ENCODE data around the gene BCAS4. TPM values are rescaled to one million over a fixed set of nuclear protein-coding genes. Genes with fewer than 3 reads are reported as not detected.

The BCAS4 gene
- total RNA-seq, 6 experiments from 2014 or later = 0.31 to 1.4 (median 0.60) TPM

DNA sequence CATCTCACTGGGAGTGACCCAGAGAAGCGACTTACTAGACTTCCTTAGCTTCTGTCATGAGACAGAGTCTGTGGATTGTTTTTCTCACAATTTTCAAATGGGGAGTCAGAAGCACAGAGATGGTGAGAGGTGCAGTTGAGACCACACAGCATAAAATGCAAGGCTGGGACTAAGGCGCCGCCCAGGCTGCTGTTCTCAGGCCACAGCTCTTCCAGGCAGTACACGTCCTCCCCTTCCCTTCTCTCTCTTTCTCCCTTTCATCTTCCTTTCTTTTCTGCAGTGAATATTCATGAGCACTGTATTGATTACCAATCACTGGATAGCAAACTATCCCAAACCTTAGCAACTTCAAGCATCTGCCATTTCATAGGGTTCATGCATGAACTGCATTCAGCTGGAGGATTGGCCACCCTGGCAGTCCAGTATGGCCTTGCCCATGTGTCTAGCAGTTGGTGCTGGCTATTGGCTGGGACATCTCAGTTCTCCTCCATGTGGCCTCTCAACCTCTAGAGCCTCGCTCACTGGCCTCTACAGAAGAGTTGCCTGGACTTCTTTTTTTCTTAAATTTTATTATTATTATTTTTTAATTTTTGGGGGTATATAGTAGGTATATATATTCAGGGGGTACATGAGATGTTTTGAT lies 11.4 kb downstream of the BCAS4 start:
- no peak for DNase-seq
- Histone ChIP-seq H3K4me1 (no peaks in the 10 kb centered on the region), H3K4me3 (no peak overlapping the region), H3K9me3 (no peaks in the 10 kb centered on the region), H3K27ac (no peak overlapping the region), H3K27me3 (no peaks in the 10 kb centered on the region), H3K36me3 (no peaks in the 10 kb centered on the region)
- WGBS (ENCODE audit: insufficient coverage, low coverage, low lambda C conversion rate, missing lambda C conversion rate) = 76% methylated on average over 3 of the region's 5 CpGs
- no peak for ATAC-seq
- intact Hi-C loops (cut with DNase I) = loop anchor here in 1 of 2 donors (10.0 kb wide), 1 partner anchor 159 kb away; no protein-coding TSS in a partner anchor
- TF ChIP-seq, protein P1, sequence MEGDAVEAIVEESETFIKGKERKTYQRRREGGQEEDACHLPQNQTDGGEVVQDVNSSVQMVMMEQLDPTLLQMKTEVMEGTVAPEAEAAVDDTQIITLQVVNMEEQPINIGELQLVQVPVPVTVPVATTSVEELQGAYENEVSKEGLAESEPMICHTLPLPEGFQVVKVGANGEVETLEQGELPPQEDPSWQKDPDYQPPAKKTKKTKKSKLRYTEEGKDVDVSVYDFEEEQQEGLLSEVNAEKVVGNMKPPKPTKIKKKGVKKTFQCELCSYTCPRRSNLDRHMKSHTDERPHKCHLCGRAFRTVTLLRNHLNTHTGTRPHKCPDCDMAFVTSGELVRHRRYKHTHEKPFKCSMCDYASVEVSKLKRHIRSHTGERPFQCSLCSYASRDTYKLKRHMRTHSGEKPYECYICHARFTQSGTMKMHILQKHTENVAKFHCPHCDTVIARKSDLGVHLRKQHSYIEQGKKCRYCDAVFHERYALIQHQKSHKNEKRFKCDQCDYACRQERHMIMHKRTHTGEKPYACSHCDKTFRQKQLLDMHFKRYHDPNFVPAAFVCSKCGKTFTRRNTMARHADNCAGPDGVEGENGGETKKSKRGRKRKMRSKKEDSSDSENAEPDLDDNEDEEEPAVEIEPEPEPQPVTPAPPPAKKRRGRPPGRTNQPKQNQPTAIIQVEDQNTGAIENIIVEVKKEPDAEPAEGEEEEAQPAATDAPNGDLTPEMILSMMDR (IDR thresholded peaks at IDR 0.05) = no peak
- TF ChIP-seq POLR2A (IDR thresholded peaks at IDR 0.05) = no peak

DNA sequence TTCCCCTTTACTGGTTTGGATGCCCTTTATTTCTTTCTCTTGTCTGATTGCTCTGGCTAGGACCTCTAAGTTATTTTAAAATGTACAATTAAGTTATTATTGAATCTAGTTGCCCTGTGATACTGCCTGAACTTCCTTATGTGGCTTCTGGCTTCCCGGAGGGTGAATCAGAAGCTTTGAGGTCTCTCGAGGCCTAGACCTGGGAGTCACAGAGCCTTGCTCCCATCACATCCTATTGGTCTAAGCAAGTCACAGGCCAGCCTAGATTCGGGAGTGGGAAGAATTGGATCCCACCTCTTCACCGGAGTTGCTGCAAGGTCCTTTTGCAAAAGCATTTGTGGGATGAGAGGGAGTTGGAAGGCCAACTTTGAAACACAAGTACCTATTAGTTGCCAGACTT lies 15.2 kb downstream of the BCAS4 start:
- 76% methylated on average over 4 of the region's 4 CpGs for WGBS (ENCODE audit: insufficient coverage, low coverage, low lambda C conversion rate, missing lambda C conversion rate)
- H3K36me3 ChIP-seq = no peaks in the 10 kb centered on the region
- H3K9me3 ChIP-seq = no peaks in the 10 kb centered on the region
- H3K27me3 ChIP-seq = no peaks in the 10 kb centered on the region
- H3K27ac ChIP-seq = no peak overlapping the region
- H3K4me1 ChIP-seq = no peaks in the 10 kb centered on the region
- no peak for ATAC-seq
- intact Hi-C loops (cut with DNase I) = no loop called here
- H3K4me3 ChIP-seq = no peak overlapping the region
- no peak for DNase-seq
- no peak for TF ChIP-seq POLR2A (IDR thresholded peaks at IDR 0.05)
- TF ChIP-seq, protein P1 (IDR thresholded peaks at IDR 0.05) = no peak

DNA sequence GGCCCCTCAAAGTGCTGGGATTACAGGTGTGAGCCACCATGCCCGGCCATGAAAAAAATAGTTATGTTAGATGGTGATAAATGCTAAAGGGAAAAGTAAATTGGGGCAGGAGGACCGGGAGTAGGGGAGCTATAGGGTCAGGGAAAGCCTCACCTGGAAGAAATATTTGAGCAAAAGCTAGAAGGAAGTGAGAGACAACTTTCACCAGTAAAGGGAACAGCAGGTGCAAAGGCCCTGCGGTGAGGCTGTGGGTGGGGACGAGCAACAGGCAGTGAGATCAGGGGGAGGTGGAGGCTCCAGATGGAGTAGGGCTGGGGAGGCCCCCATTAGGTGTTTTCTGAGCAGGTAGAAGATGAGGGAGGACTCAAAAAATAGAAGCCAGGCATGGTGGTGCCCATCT lies 16.0 kb downstream of the BCAS4 start:
- Histone ChIP-seq H3K9me3 (no peaks in the 10 kb centered on the region), H3K27me3 (no peaks in the 10 kb centered on the region), H3K27ac (no peak overlapping the region), H3K4me1 (no peaks in the 10 kb centered on the region), H3K36me3 (no peaks in the 10 kb centered on the region), H3K4me3 (no peak overlapping the region)
- DNase-seq (no peak), ATAC-seq (no peak)
- intact Hi-C loops (cut with DNase I) = no loop called here
- WGBS (ENCODE audit: insufficient coverage, low coverage, low lambda C conversion rate, missing lambda C conversion rate) = 84% methylated on average over 4 of the region's 4 CpGs
- TF ChIP-seq, protein P1 (IDR thresholded peaks at IDR 0.05) = no peak
- TF ChIP-seq POLR2A (IDR thresholded peaks at IDR 0.05) = no peak

DNA sequence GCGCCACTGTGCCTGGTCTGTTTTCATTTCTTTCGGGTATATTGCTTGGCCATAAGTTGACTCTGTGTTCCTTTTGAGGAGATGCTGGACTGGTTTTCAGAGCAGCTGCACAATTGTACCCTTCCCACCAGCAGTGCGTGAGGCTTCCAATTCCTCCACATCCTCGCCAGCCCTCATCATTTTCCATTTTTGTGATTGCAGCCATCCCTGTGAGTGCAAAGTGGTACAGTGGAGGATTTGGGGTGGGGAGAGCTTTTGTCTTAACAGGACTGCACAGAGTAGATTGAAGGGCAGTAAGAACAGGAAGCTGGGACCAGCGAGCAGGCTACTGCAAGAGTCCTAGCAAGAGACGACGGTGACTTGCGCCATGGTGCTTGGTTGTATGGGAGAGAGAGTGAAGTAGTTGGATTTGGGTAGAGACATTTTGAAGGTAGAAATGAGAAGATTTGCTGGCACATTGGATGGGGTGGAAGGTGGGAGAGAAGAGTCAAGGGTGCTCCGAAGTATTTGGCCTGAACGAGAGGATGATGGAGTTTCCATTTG lies 18.3 kb downstream of the BCAS4 start:
- no peak for TF ChIP-seq POLR2A (IDR thresholded peaks at IDR 0.05)
- TF ChIP-seq, protein P1 (IDR thresholded peaks at IDR 0.05) = no peak
- intact Hi-C loops (cut with DNase I) = no loop called here
- ATAC-seq = no peak
- H3K27ac ChIP-seq = no peak overlapping the region
- no peaks in the 10 kb centered on the region for H3K36me3 ChIP-seq
- H3K9me3 ChIP-seq = no peaks in the 10 kb centered on the region
- no peaks in the 10 kb centered on the region for H3K27me3 ChIP-seq
- no peak overlapping the region for H3K4me3 ChIP-seq
- no peaks in the 10 kb centered on the region for H3K4me1 ChIP-seq
- 92% methylated on average over 10 of the region's 10 CpGs for WGBS (ENCODE audit: insufficient coverage, low coverage, low lambda C conversion rate, missing lambda C conversion rate)
- DNase-seq = no peak

Data from right lobe of liver (tissue), 6 donors.